GM19372 (cell line): Measurements from ENCODE around the gene C15orf40.
"Not testable (repeated sequence)": the region's sequence is repeated elsewhere in the genome, so short reads cannot be mapped to it uniquely, and the experiment has no call there.

Experiments used
- ATAC-seq: cut with Tn5 transposase; IDR thresholded peaks from one replicate; pipeline ENCODE4 v1.9.1; 2021; ENCODE audit warnings: mild to moderate bottlenecking, low read depth, moderate library complexity; ENCODE audit not compliant: unreplicated experiment

Gene C15orf40

GRCh38 chr15:82958638-82959037 lies 52.8 kb downstream of the C15orf40 start:
- no peak for ATAC-seq

GRCh38 chr15:82952158-82953081 lies 59.0 kb downstream of the C15orf40 start, which contains the start of gene HOMER2:
Gene HOMER2 (minus strand): TSS chr15:82952720. CDS start chr15:82952535, 185 bp downstream.
- ATAC-seq = no peak

GRCh38 chr15:82951472-82952157 lies 59.8 kb downstream of the C15orf40 start:
- ATAC-seq = no peak

GRCh38 chr15:82950746-82951370 lies 60.6 kb downstream of the C15orf40 start:
- ATAC-seq = peak; percentile 46

- peak; percentile 19 for ATAC-seq
These were observed 61.1 kb downstream of the C15orf40 start for GRCh38 chr15:82950295-82950694.

- no peak for ATAC-seq
These were observed 65.2 kb downstream of the C15orf40 start for GRCh38 chr15:82946155-82946701.

- no peak for ATAC-seq
These were observed 66.1 kb downstream of the C15orf40 start for GRCh38 chr15:82945326-82945725.

- ATAC-seq = no peak
These were observed 66.6 kb downstream of the C15orf40 start for GRCh38 chr15:82944821-82945220.

- ATAC-seq = no peak
These were observed 67.4 kb downstream of the C15orf40 start for GRCh38 chr15:82944056-82944455.

- ATAC-seq = no peak
These were observed 68.3 kb downstream of the C15orf40 start for GRCh38 chr15:82943176-82943575.

- ATAC-seq = no peak
These were observed 68.7 kb downstream of the C15orf40 start for GRCh38 chr15:82942691-82943090.

- ATAC-seq = not testable (repeated sequence)
These were observed 71.8 kb downstream of the C15orf40 start for GRCh38 chr15:82939678-82940077.
